HG02623 (cell line): ENCODE data around the gene DDIT3.

Experiments used
- ATAC-seq: cut with Tn5 transposase; IDR thresholded peaks from one replicate; pipeline ENCODE4 v1.9.1; 2021; ENCODE audit warnings: moderate library complexity; ENCODE audit not compliant: unreplicated experiment

The DDIT3 gene

DNA sequence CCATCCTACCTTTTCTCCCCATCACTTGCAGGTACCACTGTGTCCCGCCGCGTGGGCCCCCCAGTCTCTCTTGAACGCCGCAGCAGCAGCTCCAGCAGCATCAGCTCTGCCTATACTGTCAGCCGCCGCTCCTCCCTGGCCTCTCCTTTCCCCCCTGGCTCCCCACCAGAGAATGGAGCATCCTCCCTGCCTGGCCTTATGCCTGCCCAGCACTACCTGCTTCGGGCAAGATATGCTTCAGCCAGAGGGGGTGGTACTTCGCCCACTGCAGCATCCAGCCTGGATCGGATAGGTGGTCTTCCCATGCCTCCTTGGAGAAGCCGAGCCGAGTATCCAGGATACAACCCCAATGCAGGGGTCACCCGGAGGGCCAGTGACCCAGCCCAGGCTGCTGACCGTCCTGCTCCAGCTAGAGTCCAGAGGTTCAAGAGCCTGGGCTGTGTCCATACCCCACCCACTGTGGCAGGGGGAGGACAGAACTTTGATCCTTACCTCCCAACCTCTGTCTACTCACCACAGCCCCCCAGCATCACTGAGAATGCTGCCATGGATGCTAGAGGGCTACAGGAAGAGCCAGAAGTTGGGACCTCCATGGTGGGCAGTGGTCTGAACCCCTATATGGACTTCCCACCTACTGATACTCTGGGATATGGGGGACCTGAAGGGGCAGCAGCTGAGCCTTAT is 49.9 kb downstream of the DDIT3 start:
- ATAC-seq, result no peak

GRCh38 chr12:57469296-57470164 is 50.8 kb downstream of the DDIT3 start:
- no peak for ATAC-seq

- ATAC-seq, result no peak
Observed at GRCh38 chr12:57467915-57468314, 52.4 kb downstream of the DDIT3 start.

GRCh38 chr12:57467212-57467874 is 53.0 kb downstream of the DDIT3 start:
- no peak for ATAC-seq
